H9 (cell line): ENCODE measurements around the gene CIPC. TPM values are rescaled to one million over a fixed set of nuclear protein-coding genes. Genes with fewer than 3 reads are reported as not detected.
A peak's percentile ranks its signal among the peaks of the same experiment; 100 is the strongest.

Experiments used
- DNase-seq: peaks from one replicate; pipeline ENCODE4 v3.0.0-alpha.2; 2017
- H2AFZ ChIP-seq: one replicate; pipeline ENCODE4 v1.6.1; 2013; ENCODE audit warnings: mild to moderate bottlenecking, low read length, control low read depth, moderate library complexity
- H2AK5ac ChIP-seq: 2 replicates; pipeline ENCODE4 v1.6.1; 2013; ENCODE audit warnings: low read length, control low read depth, mixed read lengths; ENCODE audit not compliant: insufficient read length
- H2BK120ac ChIP-seq: one replicate; pipeline ENCODE4 v1.6.1; 2013; ENCODE audit warnings: low read depth, mild to moderate bottlenecking, low read length, control low read depth, inconsistent platforms; ENCODE audit not compliant: poor library complexity, severe bottlenecking
- H2BK12ac ChIP-seq: 2 replicates; pipeline ENCODE4 v1.6.1; 2013; ENCODE audit warnings: low read length, control low read depth, mixed read lengths, low read depth; ENCODE audit not compliant: insufficient read length
- H2BK15ac ChIP-seq: 2 replicates; pipeline ENCODE4 v1.6.1; 2013; ENCODE audit warnings: low read depth, low read length, control low read depth
- H2BK20ac ChIP-seq: one replicate; pipeline ENCODE4 v1.6.1; 2013; ENCODE audit warnings: low read depth, mild to moderate bottlenecking, low read length, control low read depth, inconsistent platforms; ENCODE audit not compliant: poor library complexity, severe bottlenecking
- H2BK5ac ChIP-seq: 2 replicates; pipeline ENCODE4 v1.6.1; 2013; ENCODE audit warnings: low read length, control low read depth, mixed read lengths; ENCODE audit not compliant: insufficient read length
- H3K14ac ChIP-seq: 2 replicates; pipeline ENCODE4 v1.6.1; 2013; ENCODE audit warnings: low read length, control low read depth; ENCODE audit not compliant: insufficient read depth
- H3K18ac ChIP-seq: 2 replicates; pipeline ENCODE4 v1.6.1; 2013; ENCODE audit warnings: low read depth, mild to moderate bottlenecking, mixed read lengths, low read length, control low read depth; ENCODE audit not compliant: insufficient read length
- H3K23ac ChIP-seq: 2 replicates; pipeline ENCODE4 v1.6.1; 2013; ENCODE audit warnings: low read length, control low read depth, mixed read lengths, low read depth; ENCODE audit not compliant: insufficient read length
- H3K23me2 ChIP-seq: 2 replicates; pipeline ENCODE4 v1.6.1; 2013; ENCODE audit warnings: low read depth, mild to moderate bottlenecking, mixed read lengths, low read length, control low read depth; ENCODE audit not compliant: insufficient read length, poor library complexity, severe bottlenecking
- H3K27ac ChIP-seq: 2 replicates; pipeline ENCODE4 v1.5.1; 2013; ENCODE audit warnings: low read length, control low read depth, mixed read lengths, low read depth; ENCODE audit not compliant: insufficient read length
- H3K27me3 ChIP-seq: 2 replicates; pipeline ENCODE4 v1.6.1; 2013; ENCODE audit warnings: low read length, control low read depth, inconsistent platforms; ENCODE audit not compliant: insufficient read depth
- H3K4ac ChIP-seq: 2 replicates; pipeline ENCODE4 v1.6.1; 2013; ENCODE audit warnings: low read depth, mild to moderate bottlenecking, control low read depth, inconsistent platforms, low read length, moderate library complexity
- H3K4me1 ChIP-seq: 2 replicates; pipeline ENCODE4 v1.6.1; 2013; ENCODE audit warnings: low read length, control low read depth, inconsistent platforms; ENCODE audit not compliant: insufficient read depth
- H3K4me2 ChIP-seq: 2 replicates; pipeline ENCODE4 v1.6.1; 2013; ENCODE audit warnings: low read length, control low read depth, mixed read lengths; ENCODE audit not compliant: insufficient read length, insufficient read depth
- H3K56ac ChIP-seq: 2 replicates; pipeline ENCODE4 v1.6.1; 2013; ENCODE audit warnings: low read depth, mild to moderate bottlenecking, mixed read lengths, low read length, control low read depth; ENCODE audit not compliant: insufficient read length
- H3K79me1 ChIP-seq: 2 replicates; pipeline ENCODE4 v1.6.1; 2013; ENCODE audit warnings: low read depth, mild to moderate bottlenecking, moderate library complexity, low read length, control low read depth, inconsistent platforms; ENCODE audit not compliant: insufficient read depth, poor library complexity, severe bottlenecking
- H3K79me2 ChIP-seq: 2 replicates; pipeline ENCODE4 v1.6.1; 2013; ENCODE audit warnings: low read length, control low read depth, inconsistent platforms; ENCODE audit not compliant: insufficient read depth
- H3K9ac ChIP-seq: 2 replicates; pipeline ENCODE4 v1.6.1; 2013; ENCODE audit warnings: low read length, control low read depth, mixed read lengths; ENCODE audit not compliant: insufficient read length; ENCODE audit errors: extremely low read depth
- H3K9me3 ChIP-seq: one replicate; pipeline ENCODE4 v1.6.1; 2013; ENCODE audit warnings: low read depth, low read length, inconsistent platforms; ENCODE audit not compliant: control insufficient read depth
- H3T11ph ChIP-seq: one replicate; pipeline ENCODE4 v1.6.1; 2013; ENCODE audit warnings: mild to moderate bottlenecking, low read length, control low read depth, inconsistent platforms
- H4K20me1 ChIP-seq: one replicate; pipeline ENCODE4 v1.6.1; 2013; ENCODE audit not compliant: control insufficient read depth, insufficient read length, insufficient read depth
- H4K5ac ChIP-seq: 2 replicates; pipeline ENCODE4 v1.6.1; 2013; ENCODE audit warnings: low read depth, mild to moderate bottlenecking, mixed read lengths, low read length, control low read depth; ENCODE audit not compliant: insufficient read length
- H4K8ac ChIP-seq: replicated peaks from 2 replicates; pipeline ENCODE4 v1.6.1; 2013; ENCODE audit warnings: low read length, control low read depth, mixed read lengths, low read depth; ENCODE audit not compliant: insufficient read length
- H4K91ac ChIP-seq: 2 replicates; pipeline ENCODE4 v1.6.1; 2013; ENCODE audit warnings: low read depth, mild to moderate bottlenecking, moderate library complexity, mixed read lengths, low read length, control low read depth; ENCODE audit not compliant: insufficient read length
- H3K27ac Mint-ChIP-seq, 3 experiments: 2 replicates in 2 of 3; 3 replicates in 1 of 3; pipeline ENCODE4 v1.8.0; 2020 to 2021; ENCODE audit warnings: mixed read lengths in 3 of 3, mild to moderate bottlenecking in 1 of 3, moderate library complexity in 1 of 3
- H3K27me3 Mint-ChIP-seq: 2 replicates; pipeline ENCODE4 v1.8.0; 2021; ENCODE audit warnings: low read depth, mild to moderate bottlenecking, moderate library complexity, mixed read lengths
- H3K36me3 Mint-ChIP-seq, 3 experiments: 2 replicates in 2 of 3; 3 replicates in 1 of 3; pipeline ENCODE4 v1.8.0; 2020 to 2021; ENCODE audit warnings: low read depth in 3 of 3, mixed read lengths in 3 of 3; ENCODE audit not compliant: insufficient read depth in 1 of 3
- H3K4me1 Mint-ChIP-seq, 2 experiments: 2 replicates each; pipeline ENCODE4 v1.8.0; 2020; ENCODE audit warnings: mixed read lengths in 2 of 2
- H3K4me3 Mint-ChIP-seq, 2 experiments: 2 replicates in 1 of 2; 3 replicates in 1 of 2; pipeline ENCODE4 v1.8.0; 2020 to 2021; ENCODE audit warnings: mild to moderate bottlenecking in 2 of 2, mixed read lengths in 2 of 2, moderate library complexity in 1 of 2
- H3K9me3 Mint-ChIP-seq, 2 experiments: 2 replicates in 1 of 2; 3 replicates in 1 of 2; pipeline ENCODE4 v1.8.0; 2020; ENCODE audit warnings: mild to moderate bottlenecking in 2 of 2, mixed read lengths in 2 of 2, moderate library complexity in 1 of 2
- WGBS: extraction: QIAGEN DNeasy Blood & Tissue Kit; methylation state at CpG from one replicate; pipeline ENCODE4 v1.1.7; 2013; ENCODE audit warnings: missing lambda C conversion rate, low lambda C conversion rate, mixed read lengths; ENCODE audit not compliant: insufficient read length; ENCODE audit errors: extremely low coverage; 5-methylcytosine and 5-hydroxymethylcytosine counted together
- total RNA-seq: library from RNA; stranded (reverse); gene quantifications from 2 replicates; pipeline ENCODE4 v1.2.1, GENCODE V29; 2021
- TF ChIP-seq, protein P1 (sequence below): fragments of 200-600 bp; sonication (generic); conservative IDR thresholded peaks from 3 replicates; pipeline ENCODE4 v1.8.0; 2021; ENCODE audit warnings: antibody characterized with exemption, mild to moderate bottlenecking

The CIPC gene
- total RNA-seq, 1 experiment from 2014 or later, result 23.4 TPM

DNA sequence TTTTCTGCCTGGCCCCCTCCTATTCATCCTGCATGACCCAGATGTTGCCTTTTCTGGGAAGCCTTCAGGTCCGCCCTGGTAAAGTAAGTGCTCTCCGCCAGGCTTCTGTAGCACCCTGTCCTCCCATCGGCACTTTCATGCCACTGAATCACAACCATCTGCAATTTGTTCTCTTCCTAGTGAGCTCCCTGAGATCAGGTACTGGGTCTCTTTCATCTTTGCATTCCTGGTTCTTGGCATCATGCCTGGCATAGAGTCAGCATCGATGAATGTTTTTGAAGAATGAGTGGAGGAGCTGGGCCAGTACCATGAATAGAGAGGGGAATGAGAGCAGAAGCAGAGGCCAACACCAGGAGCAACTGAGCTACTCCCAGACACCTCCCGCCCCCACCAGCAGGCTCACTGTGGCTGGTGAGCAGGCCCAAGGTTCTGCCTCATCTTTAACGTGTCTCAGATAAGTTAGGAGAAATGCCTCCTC lies 30.4 kb downstream of the CIPC start:
- peak; percentile 15 for DNase-seq
- no peaks in the 10 kb centered on the region; a peak in 1 of 5 replicates for H3K9me3 Mint-ChIP-seq

More for the DNA sequence above, 30.4 kb downstream of the CIPC start:
- Histone ChIP-seq H2BK120ac (no peak overlapping the region), H3K14ac (no peak overlapping the region), H2BK5ac (no peak overlapping the region), H3K9me3 (no peaks in the 10 kb centered on the region), H4K91ac (no peak overlapping the region), H2AFZ (no peak overlapping the region), H3K23me2 (peaks cover 8% of the 10 kb centered on the region), H3T11ph (no peak overlapping the region), H3K79me1 (no peaks in the 10 kb centered on the region), H4K5ac (no peak overlapping the region), H2AK5ac (no peak overlapping the region), H3K56ac (no peak overlapping the region), H3K23ac (no peak overlapping the region), H4K20me1 (no peaks in the 10 kb centered on the region), H3K79me2 (no peaks in the 10 kb centered on the region), H2BK15ac (no peak overlapping the region), H3K27me3 (no peaks in the 10 kb centered on the region), H4K8ac (no peak overlapping the region), H2BK12ac (no peak overlapping the region), H2BK20ac (no peak overlapping the region), H3K18ac (no peak overlapping the region), H3K4me2 (no peak overlapping the region), H3K27ac (no peak overlapping the region), H3K4me1 (peaks cover 8% of the 10 kb centered on the region; the same call in 1 of the 2 replicates), H3K9ac (no peak overlapping the region), H3K4ac (no peak overlapping the region)
- TF ChIP-seq, protein P1, sequence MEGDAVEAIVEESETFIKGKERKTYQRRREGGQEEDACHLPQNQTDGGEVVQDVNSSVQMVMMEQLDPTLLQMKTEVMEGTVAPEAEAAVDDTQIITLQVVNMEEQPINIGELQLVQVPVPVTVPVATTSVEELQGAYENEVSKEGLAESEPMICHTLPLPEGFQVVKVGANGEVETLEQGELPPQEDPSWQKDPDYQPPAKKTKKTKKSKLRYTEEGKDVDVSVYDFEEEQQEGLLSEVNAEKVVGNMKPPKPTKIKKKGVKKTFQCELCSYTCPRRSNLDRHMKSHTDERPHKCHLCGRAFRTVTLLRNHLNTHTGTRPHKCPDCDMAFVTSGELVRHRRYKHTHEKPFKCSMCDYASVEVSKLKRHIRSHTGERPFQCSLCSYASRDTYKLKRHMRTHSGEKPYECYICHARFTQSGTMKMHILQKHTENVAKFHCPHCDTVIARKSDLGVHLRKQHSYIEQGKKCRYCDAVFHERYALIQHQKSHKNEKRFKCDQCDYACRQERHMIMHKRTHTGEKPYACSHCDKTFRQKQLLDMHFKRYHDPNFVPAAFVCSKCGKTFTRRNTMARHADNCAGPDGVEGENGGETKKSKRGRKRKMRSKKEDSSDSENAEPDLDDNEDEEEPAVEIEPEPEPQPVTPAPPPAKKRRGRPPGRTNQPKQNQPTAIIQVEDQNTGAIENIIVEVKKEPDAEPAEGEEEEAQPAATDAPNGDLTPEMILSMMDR, result no peak
- Mint-ChIP-seq H3K27ac (peak overlapping the region in 1 of 3 experiments; percentile 15; a peak in 2 of 7 replicates), H3K4me3 (no peak overlapping the region), H3K4me1 (peaks cover 24 to 30% of the 10 kb centered on the region in 2 experiments), H3K27me3 (peaks cover 22% of the 10 kb centered on the region), H3K36me3 (peaks cover 0 to 13% (median 0%) of the 10 kb centered on the region in 3 experiments; a peak in 3 of 7 replicates)
- no CpG with 5 or more reads among the region's 6 CpGs for WGBS
